ENCODE data around the gene CHST11.

The CHST11 gene

GRCh38 chr12:104482113-104482512 lies 25.4 kb downstream of the CHST11 start:
- H3K9me3 ChIP-seq (ENCODE audit: control insufficient read depth, insufficient read depth, low read depth, low read length), result no peaks in the 10 kb centered on the region
- peaks cover 5% of the 10 kb centered on the region; the same call in 1 of the 2 replicates for H3K36me3 ChIP-seq (ENCODE audit: control insufficient read depth, insufficient read depth, low read length)
- no peak overlapping the region for H3K4me3 ChIP-seq (ENCODE audit: low read depth, low read length)
- H3K27ac ChIP-seq (ENCODE audit: low read depth, low read length), result no peak overlapping the region
- no peak overlapping the region for H3K9ac ChIP-seq (ENCODE audit: low read length)
- no peaks in the 10 kb centered on the region for H3K27me3 ChIP-seq (ENCODE audit: control insufficient read depth, insufficient read depth, low read length)
- H3K4me1 ChIP-seq (ENCODE audit: control insufficient read depth, insufficient read depth, low read length), result peaks cover 7% of the 10 kb centered on the region; the same call in 1 of the 2 replicates

GRCh38 chr12:104482748-104483147 lies 26.0 kb downstream of the CHST11 start:
- peaks cover 5% of the 10 kb centered on the region; the same call in 1 of the 2 replicates for H3K36me3 ChIP-seq (ENCODE audit: control insufficient read depth, insufficient read depth, low read length)
- H3K27ac ChIP-seq (ENCODE audit: low read depth, low read length), result no peak overlapping the region
- no peaks in the 10 kb centered on the region for H3K9me3 ChIP-seq (ENCODE audit: control insufficient read depth, insufficient read depth, low read depth, low read length)
- H3K27me3 ChIP-seq (ENCODE audit: control insufficient read depth, insufficient read depth, low read length), result no peaks in the 10 kb centered on the region
- H3K4me1 ChIP-seq (ENCODE audit: control insufficient read depth, insufficient read depth, low read length), result peaks cover 7% of the 10 kb centered on the region; the same call in 1 of the 2 replicates
- H3K4me3 ChIP-seq (ENCODE audit: low read depth, low read length), result no peak overlapping the region
- no peak overlapping the region for H3K9ac ChIP-seq (ENCODE audit: low read length)

- H3K9ac ChIP-seq (ENCODE audit: low read length), result no peak overlapping the region
- no peak overlapping the region for H3K27ac ChIP-seq (ENCODE audit: low read depth, low read length)
- H3K4me3 ChIP-seq (ENCODE audit: low read depth, low read length), result no peak overlapping the region
- peaks cover 7% of the 10 kb centered on the region; the same call in 1 of the 2 replicates for H3K4me1 ChIP-seq (ENCODE audit: control insufficient read depth, insufficient read depth, low read length)
- H3K36me3 ChIP-seq (ENCODE audit: control insufficient read depth, insufficient read depth, low read length), result peaks cover 5% of the 10 kb centered on the region; the same call in 1 of the 2 replicates
- H3K9me3 ChIP-seq (ENCODE audit: control insufficient read depth, insufficient read depth, low read depth, low read length), result no peaks in the 10 kb centered on the region
- H3K27me3 ChIP-seq (ENCODE audit: control insufficient read depth, insufficient read depth, low read length), result no peaks in the 10 kb centered on the region
These were observed 27.3 kb downstream of the CHST11 start for GRCh38 chr12:104484079-104484478.

GRCh38 chr12:104485651-104486362 lies 29.1 kb downstream of the CHST11 start:
- Histone ChIP-seq H3K9me3 (ENCODE audit: control insufficient read depth, insufficient read depth, low read depth, low read length) (no peaks in the 10 kb centered on the region), H3K27me3 (ENCODE audit: control insufficient read depth, insufficient read depth, low read length) (no peaks in the 10 kb centered on the region), H3K4me3 (ENCODE audit: low read depth, low read length) (no peak overlapping the region), H3K36me3 (ENCODE audit: control insufficient read depth, insufficient read depth, low read length) (peaks cover 1% of the 10 kb centered on the region; the same call in 1 of the 2 replicates), H3K9ac (ENCODE audit: low read length) (no peak overlapping the region), H3K4me1 (ENCODE audit: control insufficient read depth, insufficient read depth, low read length) (peaks cover 7% of the 10 kb centered on the region; the same call in 1 of the 2 replicates), H3K27ac (ENCODE audit: low read depth, low read length) (no peak overlapping the region)

GRCh38 chr12:104486363-104486750 lies 29.6 kb downstream of the CHST11 start:
- H3K9ac ChIP-seq (ENCODE audit: low read length), result no peak overlapping the region
- H3K27ac ChIP-seq (ENCODE audit: low read depth, low read length), result no peak overlapping the region
- peaks cover 7% of the 10 kb centered on the region; the same call in 1 of the 2 replicates for H3K4me1 ChIP-seq (ENCODE audit: control insufficient read depth, insufficient read depth, low read length)
- H3K27me3 ChIP-seq (ENCODE audit: control insufficient read depth, insufficient read depth, low read length), result no peaks in the 10 kb centered on the region
- no peak overlapping the region for H3K4me3 ChIP-seq (ENCODE audit: low read depth, low read length)
- H3K36me3 ChIP-seq (ENCODE audit: control insufficient read depth, insufficient read depth, low read length), result no peaks in the 10 kb centered on the region
- H3K9me3 ChIP-seq (ENCODE audit: control insufficient read depth, insufficient read depth, low read depth, low read length), result no peaks in the 10 kb centered on the region

GRCh38 chr12:104486943-104487819 lies 30.4 kb downstream of the CHST11 start:
- H3K9ac ChIP-seq (ENCODE audit: low read length), result no peak overlapping the region

GRCh38 chr12:104488374-104488773 lies 31.6 kb downstream of the CHST11 start:
- Histone ChIP-seq H3K4me3 (ENCODE audit: low read depth, low read length) (no peak overlapping the region), H3K9me3 (ENCODE audit: control insufficient read depth, insufficient read depth, low read depth, low read length) (no peaks in the 10 kb centered on the region), H3K4me1 (ENCODE audit: control insufficient read depth, insufficient read depth, low read length) (peaks cover 7% of the 10 kb centered on the region; the same call in 1 of the 2 replicates), H3K9ac (ENCODE audit: low read length) (no peak overlapping the region), H3K27ac (ENCODE audit: low read depth, low read length) (no peak overlapping the region), H3K27me3 (ENCODE audit: control insufficient read depth, insufficient read depth, low read length) (no peaks in the 10 kb centered on the region), H3K36me3 (ENCODE audit: control insufficient read depth, insufficient read depth, low read length) (no peaks in the 10 kb centered on the region)

More at GRCh38 chr12:104486943-104487819, 30.4 kb downstream of the CHST11 start:
- H3K9me3 ChIP-seq (ENCODE audit: control insufficient read depth, insufficient read depth, low read depth, low read length), result no peaks in the 10 kb centered on the region
- no peaks in the 10 kb centered on the region for H3K36me3 ChIP-seq (ENCODE audit: control insufficient read depth, insufficient read depth, low read length)
- no peak overlapping the region for H3K4me3 ChIP-seq (ENCODE audit: low read depth, low read length)
- H3K27me3 ChIP-seq (ENCODE audit: control insufficient read depth, insufficient read depth, low read length), result no peaks in the 10 kb centered on the region
- H3K4me1 ChIP-seq (ENCODE audit: control insufficient read depth, insufficient read depth, low read length), result peaks cover 7% of the 10 kb centered on the region; the same call in 1 of the 2 replicates
- no peak overlapping the region for H3K27ac ChIP-seq (ENCODE audit: low read depth, low read length)

GRCh38 chr12:104490186-104490585 lies 33.4 kb downstream of the CHST11 start:
- Histone ChIP-seq H3K27me3 (ENCODE audit: control insufficient read depth, insufficient read depth, low read length) (no peaks in the 10 kb centered on the region), H3K4me3 (ENCODE audit: low read depth, low read length) (no peak overlapping the region), H3K36me3 (ENCODE audit: control insufficient read depth, insufficient read depth, low read length) (no peaks in the 10 kb centered on the region), H3K27ac (ENCODE audit: low read depth, low read length) (no peak overlapping the region), H3K9me3 (ENCODE audit: control insufficient read depth, insufficient read depth, low read depth, low read length) (no peaks in the 10 kb centered on the region), H3K9ac (ENCODE audit: low read length) (no peak overlapping the region), H3K4me1 (ENCODE audit: control insufficient read depth, insufficient read depth, low read length) (peaks cover 7% of the 10 kb centered on the region; the same call in 1 of the 2 replicates)

- Histone ChIP-seq H3K36me3 (ENCODE audit: control insufficient read depth, insufficient read depth, low read length) (no peaks in the 10 kb centered on the region), H3K4me1 (ENCODE audit: control insufficient read depth, insufficient read depth, low read length) (0 out of 2 replicates have a peak, but pooled peaks cover under 1% of the 10 kb centered on the region)
These were observed 34.1 kb downstream of the CHST11 start for GRCh38 chr12:104490850-104491249.

GRCh38 chr12:104493496-104493895 lies 36.7 kb downstream of the CHST11 start:
- Histone ChIP-seq H3K9me3 (ENCODE audit: control insufficient read depth, insufficient read depth, low read depth, low read length) (no peaks in the 10 kb centered on the region), H3K27me3 (ENCODE audit: control insufficient read depth, insufficient read depth, low read length) (no peaks in the 10 kb centered on the region), H3K36me3 (ENCODE audit: control insufficient read depth, insufficient read depth, low read length) (no peaks in the 10 kb centered on the region), H3K4me1 (ENCODE audit: control insufficient read depth, insufficient read depth, low read length) (no peaks in the 10 kb centered on the region), H3K4me3 (ENCODE audit: low read depth, low read length) (no peak overlapping the region), H3K27ac (ENCODE audit: low read depth, low read length) (no peak overlapping the region), H3K9ac (ENCODE audit: low read length) (no peak overlapping the region)

More at GRCh38 chr12:104490850-104491249, 34.1 kb downstream of the CHST11 start:
- no peak overlapping the region for H3K27ac ChIP-seq (ENCODE audit: low read depth, low read length)
- no peaks in the 10 kb centered on the region for H3K27me3 ChIP-seq (ENCODE audit: control insufficient read depth, insufficient read depth, low read length)
- no peaks in the 10 kb centered on the region for H3K9me3 ChIP-seq (ENCODE audit: control insufficient read depth, insufficient read depth, low read depth, low read length)
- H3K4me3 ChIP-seq (ENCODE audit: low read depth, low read length), result no peak overlapping the region
- H3K9ac ChIP-seq (ENCODE audit: low read length), result no peak overlapping the region

Measured in HUES6 (cell line).